Caki2 (cell line): ENCODE results near the gene FARS2. TPM values are rescaled to one million over a fixed set of nuclear protein-coding genes. Genes with fewer than 3 reads are reported as not detected.

Experiments used
- DNase-seq: peaks from one replicate; pipeline ENCODE4 v3.0.0-alpha.2; 2015; ENCODE audit warnings: low read depth
- in situ Hi-C: cut with HindIII; loops from 2 replicates; pipeline ENCODE4 v1.10.0; 2016; ENCODE audit warnings: low sequenced_read_pairs, low pct_unique_long_range_greater_than_20kb, mixed read lengths
- total RNA-seq: library from RNA; depleted of rRNA; stranded (reverse); fragments of >200 nt; shearing (Covaris generic); gene quantifications from 2 replicates; pipeline ENCODE4 v1.2.3, GENCODE V29; 2014; ENCODE audit warnings: low replicate concordance

FARS2 gene
- total RNA-seq, 1 experiment from 2014 or later = 21.0 TPM

- no peak for DNase-seq
- in situ Hi-C loops = no loop called here
These were observed 127.9 kb downstream of the FARS2 start for GRCh38 chr6:5389086-5389745.

- no peak for DNase-seq
- in situ Hi-C loops = no loop called here
These were observed 128.9 kb downstream of the FARS2 start for GRCh38 chr6:5390177-5390576.

DNA sequence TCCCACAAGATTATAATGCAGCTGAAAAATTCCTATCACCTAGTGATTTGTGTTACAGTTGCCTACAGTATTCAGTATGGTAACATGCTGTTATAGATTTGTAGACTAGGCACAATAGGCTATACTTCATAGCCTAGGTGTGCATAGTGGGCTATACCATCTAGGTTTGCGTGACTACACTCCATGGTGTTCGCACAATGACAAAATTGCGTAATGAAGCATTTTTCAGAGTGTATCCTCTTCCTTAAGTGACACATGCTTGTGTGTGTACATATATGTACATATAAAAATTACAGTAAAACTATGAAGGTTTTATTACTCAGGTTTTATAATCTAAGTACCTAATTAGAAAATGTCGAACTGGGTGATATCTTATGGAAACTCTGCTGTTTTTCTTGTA, 133.0 kb downstream of the FARS2 start:
- no peak for DNase-seq
- in situ Hi-C loops = no loop called here

GRCh38 chr6:5395719-5396118, 134.4 kb downstream of the FARS2 start:
- no peak for DNase-seq
- in situ Hi-C loops = no loop called here

DNA sequence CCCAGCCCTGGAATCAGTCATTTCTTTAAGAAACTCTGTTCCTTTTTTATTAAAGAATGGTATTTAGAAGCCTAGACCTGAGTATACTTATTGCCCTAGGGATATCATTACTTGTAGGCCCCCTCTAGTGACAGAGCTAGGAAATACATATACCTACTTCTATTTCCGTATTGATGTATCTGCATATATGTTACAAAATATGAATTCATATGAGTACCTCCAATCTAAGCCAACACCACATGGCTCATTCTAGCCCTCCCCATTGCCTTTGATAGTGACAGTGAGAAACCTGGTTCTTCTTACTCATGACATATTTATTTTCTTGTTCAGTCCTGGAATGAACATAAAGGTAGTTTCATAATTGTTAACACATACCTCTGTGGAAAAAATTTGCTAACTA, 137.2 kb downstream of the FARS2 start:
- in situ Hi-C loops = no loop called here
- DNase-seq = peak; percentile 5

DNA sequence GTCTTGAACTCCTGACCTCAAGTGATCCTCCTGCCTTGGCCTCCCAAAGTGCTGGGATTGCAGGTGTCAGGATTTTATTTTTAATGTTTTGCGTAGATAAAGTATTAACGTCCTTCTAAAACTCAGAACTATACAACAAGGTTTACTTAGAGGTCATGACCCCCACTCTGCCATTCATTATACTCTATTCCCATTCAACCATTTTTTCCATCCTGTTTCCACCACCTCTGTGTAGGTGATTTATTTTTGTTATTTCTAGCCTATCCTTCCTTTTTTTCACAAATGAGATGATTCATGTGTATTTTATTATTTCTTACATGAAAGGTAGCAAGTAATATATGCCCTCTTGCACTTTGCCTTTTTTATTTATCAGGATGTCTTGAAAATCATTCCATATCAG, 138.1 kb downstream of the FARS2 start:
- in situ Hi-C loops = no loop called here
- no peak for DNase-seq

DNA sequence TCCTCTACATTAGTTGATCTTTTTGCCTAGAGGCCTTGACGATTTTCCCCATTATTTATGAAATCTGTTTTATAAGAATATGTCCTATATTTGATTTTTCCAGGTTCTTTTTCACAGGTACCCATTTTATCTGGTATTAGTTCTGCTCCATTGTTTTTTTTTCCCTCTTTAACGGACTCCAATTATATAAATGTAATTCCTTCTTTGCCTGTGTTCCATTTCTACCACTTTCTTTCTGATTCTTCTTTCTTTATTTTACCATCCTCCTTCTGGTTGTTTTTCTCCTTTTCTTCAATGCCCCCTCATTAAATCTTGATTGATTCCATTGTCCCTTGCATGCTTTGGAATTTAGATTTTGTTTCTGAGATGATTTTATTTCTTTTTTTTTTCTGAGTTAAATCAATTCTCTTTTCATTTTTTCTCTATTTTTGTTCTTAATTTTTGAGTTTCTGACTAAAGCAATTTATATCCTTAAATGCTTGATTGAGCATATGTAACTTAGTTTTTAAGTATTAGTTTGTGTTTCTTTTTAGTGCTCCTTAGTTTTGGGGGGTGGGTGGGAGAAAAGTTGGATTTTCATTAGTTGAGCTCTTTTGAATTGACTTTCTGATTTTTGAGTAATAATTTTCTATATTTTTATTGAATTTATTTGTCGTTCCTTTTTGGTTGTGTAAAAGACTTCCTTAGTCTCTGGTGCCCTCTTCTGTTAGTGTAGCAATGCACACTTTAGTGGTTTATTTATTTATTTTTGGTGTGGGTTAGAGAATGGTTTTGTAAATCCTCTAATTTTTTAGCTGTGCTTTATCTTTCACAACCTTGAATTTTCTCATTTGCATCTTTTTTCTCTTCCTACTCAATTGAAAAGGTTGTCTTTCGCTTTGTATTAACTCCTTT, 140.8 kb downstream of the FARS2 start:
- in situ Hi-C loops = no loop called here
- no peak for DNase-seq

GRCh38 chr6:5403076-5403475, 141.8 kb downstream of the FARS2 start:
- in situ Hi-C loops = no loop called here
- no peak for DNase-seq

- in situ Hi-C loops = no loop called here
- DNase-seq = no peak
These were observed 142.3 kb downstream of the FARS2 start for GRCh38 chr6:5403609-5404008.

DNA sequence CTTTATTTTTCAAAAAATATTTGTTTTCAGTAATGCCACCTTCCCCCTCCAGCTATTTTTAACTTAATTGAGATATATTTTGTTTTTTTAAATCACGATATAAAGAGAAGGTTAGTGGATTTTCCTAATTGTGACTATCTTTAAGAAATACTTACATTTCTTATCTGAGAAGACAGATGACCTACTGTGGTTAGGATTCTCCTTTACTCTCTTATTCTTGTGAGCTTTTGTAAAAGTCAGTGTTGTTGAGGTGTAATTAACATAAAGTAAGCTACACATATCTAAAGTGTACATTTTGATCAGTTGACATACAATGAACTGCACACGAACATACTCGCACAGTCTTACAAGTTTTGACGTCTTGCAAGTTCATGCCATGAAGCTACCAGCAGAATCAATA, 144.7 kb downstream of the FARS2 start:
- in situ Hi-C loops = no loop called here
- no peak for DNase-seq

- in situ Hi-C loops = no loop called here
- no peak for DNase-seq
These were observed 150.1 kb downstream of the FARS2 start for GRCh38 chr6:5411414-5411813.

DNA sequence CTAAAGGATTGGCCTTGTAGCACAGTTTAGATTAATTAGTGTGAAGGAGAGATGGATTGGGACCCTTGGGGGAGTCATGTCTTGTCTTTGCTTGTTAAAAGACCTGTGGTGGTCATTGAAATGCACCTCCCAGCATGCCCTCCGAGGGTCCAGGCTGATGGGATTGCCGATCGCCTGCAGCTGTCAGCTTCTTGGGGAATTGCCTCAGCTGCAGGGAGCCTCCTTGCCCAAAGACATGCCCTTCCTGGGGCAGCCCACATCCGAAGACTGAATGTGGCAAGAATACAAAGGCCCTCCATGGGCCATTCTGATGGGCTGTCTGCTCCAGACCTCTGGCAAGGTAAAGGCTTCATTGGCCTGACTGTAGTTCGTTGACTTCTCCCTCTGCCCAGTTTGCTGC, 150.7 kb downstream of the FARS2 start:
- no peak for DNase-seq
- in situ Hi-C loops = no loop called here

DNA sequence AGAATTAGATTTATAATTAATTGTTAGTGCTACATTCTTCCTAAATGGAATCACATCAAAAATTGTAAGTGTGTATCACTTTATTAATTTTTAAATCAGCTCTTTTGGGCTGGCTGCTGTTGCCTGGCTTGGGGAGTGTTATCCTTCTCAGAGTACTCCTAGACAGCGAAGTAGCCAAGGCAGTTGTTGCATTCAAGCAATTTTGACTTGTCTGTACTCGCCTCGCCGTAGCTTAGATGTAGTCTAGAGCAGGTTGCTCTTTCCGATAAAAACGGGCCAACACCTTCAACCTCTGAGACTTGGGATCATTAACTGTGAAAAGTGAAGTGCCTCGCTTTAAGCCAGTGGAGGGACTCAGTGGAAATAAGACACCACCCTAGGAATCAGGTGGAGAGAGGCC, 151.3 kb downstream of the FARS2 start:
- in situ Hi-C loops = no loop called here
- DNase-seq = no peak

GRCh38 chr6:5416250-5416649, 154.9 kb downstream of the FARS2 start:
- no peak for DNase-seq
- in situ Hi-C loops = no loop called here

DNA sequence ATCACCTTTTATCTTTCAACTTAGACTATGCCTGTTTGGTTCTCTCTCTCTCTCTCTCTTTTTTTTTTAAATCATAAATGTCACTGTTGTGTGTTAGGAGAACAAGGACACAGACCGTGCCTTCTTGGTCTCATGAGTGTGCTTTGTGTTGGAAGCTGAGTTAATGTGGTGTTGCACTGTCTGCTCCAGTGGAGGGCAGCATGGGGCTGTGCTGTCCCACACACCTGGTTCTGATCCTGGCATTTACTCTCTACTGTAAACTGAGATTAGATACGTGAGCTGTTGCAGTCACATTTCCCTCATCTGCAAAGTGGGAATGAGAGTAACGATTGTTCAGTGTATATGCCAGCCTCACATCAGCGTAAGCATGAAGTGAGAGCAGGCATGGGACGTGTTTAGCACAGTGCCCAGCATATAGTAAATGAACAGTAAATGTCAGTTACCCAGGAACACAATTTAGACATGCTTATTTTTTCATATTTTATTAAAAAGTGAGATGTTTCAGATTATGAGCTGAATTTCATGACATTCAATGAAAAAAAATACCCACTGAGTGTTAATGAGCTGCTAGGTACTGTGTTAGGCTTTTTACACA, 161.1 kb downstream of the FARS2 start:
- in situ Hi-C loops = no loop called here

DNA sequence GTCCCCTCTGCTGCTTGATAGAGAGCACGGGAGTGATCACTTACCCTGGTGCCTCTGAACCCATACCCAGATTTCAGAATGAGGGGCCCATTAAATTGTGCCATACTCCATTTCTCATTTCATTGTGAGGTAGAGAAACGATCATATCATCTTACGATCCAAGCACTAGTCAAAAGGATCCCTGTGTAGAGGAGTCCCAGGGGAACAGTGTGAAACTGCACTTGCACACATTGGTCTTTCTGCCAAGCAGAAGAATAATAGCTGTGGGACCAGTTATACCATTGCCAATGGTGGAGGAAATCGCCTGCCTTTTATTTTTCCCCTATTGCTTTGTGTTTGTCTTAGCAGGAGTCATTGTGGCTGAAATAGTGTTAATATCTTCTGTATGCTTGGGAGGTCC, 161.9 kb downstream of the FARS2 start:
- in situ Hi-C loops = no loop called here
- no peak for DNase-seq

More for the DNA sequence above, 161.1 kb downstream of the FARS2 start:
- DNase-seq = peak; percentile 10

DNA sequence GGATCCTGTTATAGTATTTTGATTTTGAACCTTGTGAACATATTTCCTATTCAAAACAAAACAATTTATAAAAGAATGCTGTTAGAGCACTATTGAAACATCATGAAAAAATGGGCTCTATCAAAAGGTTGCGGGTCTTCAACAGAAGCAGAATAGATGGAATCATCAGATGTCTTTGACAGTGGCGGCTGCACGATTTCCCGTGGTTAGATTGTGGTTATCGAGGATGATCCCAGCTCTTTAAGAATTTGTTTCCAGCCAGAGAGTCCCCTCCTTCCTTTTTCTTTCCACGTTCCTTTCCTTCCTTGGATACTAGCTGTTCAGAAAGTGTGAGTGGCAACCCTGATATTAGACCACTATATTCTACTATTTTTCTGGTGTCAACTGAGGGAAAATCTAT, 163.4 kb downstream of the FARS2 start:
- no peak for DNase-seq
- in situ Hi-C loops = no loop called here

GRCh38 chr6:5425267-5425666, 164.0 kb downstream of the FARS2 start:
- in situ Hi-C loops = no loop called here
- no peak for DNase-seq

DNA sequence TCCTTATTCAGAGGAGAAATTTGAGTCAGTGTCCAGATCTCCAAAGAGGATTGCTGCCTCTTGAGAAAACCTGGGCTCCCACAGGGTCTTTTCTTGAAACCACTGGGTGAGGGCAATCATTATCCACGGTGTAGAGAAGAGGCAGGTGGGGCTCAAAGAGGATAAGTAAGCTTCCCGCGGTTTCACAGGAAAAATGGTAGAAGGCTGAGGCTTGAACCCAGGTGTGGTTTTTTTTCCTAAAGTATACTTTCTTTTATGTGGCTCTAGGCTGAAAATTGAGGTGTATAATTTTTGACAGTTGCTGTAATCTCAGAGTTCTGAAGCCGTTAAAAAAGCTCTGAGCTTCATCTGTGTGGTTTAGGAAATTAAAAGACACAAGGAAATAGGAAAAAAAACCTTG, 164.5 kb downstream of the FARS2 start:
- no peak for DNase-seq
- in situ Hi-C loops = no loop called here
